K562 (cell line): ENCODE results near the gene DNMT1. TPM values are rescaled to one million over a fixed set of nuclear protein-coding genes. Genes with fewer than 3 reads are reported as not detected.
A peak's percentile ranks its signal among the peaks of the same experiment; 100 is the strongest.

Experiments
- ASH1L ChIP-seq: fragments of 450-650 bp; IDR thresholded peaks from 2 replicates; pipeline ENCODE4 v1.6.1; 2018; ENCODE audit warnings: borderline replicate concordance, mild to moderate bottlenecking, low read depth; ENCODE audit not compliant: partially characterized antibody
- ATF6 ChIP-seq: sonication (generic); formaldehyde crosslinking; IDR thresholded peaks from 2 replicates; pipeline ENCODE4 v1.4.0; 2020; ENCODE audit warnings: mild to moderate bottlenecking, missing genetic modification reagents
- CBX3 ChIP-seq, 2 experiments: IDR thresholded peaks; 1 replicate in 1 of 2; 2 replicates in 1 of 2; pipeline ENCODE4 v1.6.1; 2012; ENCODE audit warnings: inconsistent platforms in 2 of 2, low read length in 2 of 2, borderline replicate concordance in 1 of 2, control low read depth in 1 of 2
- GABPB2 ChIP-seq: fragments of 250-450 bp; sonication (Bioruptor Pico); conservative IDR thresholded peaks from 2 replicates; pipeline ENCODE4 v1.5.1; 2021; ENCODE audit warnings: mild to moderate bottlenecking
- GATA2 ChIP-seq: sonication (generic); formaldehyde crosslinking; IDR thresholded peaks from 2 replicates; pipeline ENCODE4 v1.4.0; 2020; ENCODE audit warnings: mild to moderate bottlenecking, missing genetic modification reagents
- HMGN3 ChIP-seq: IDR thresholded peaks from 2 replicates; pipeline ENCODE4 v1.6.1; 2011; ENCODE audit warnings: borderline replicate concordance, low read depth, mild to moderate bottlenecking, mixed read lengths, low read length; ENCODE audit not compliant: insufficient read length; ENCODE audit errors: extremely low read depth
- PREB ChIP-seq: sonication (generic); formaldehyde crosslinking; IDR thresholded peaks from 2 replicates; pipeline ENCODE4 v1.8.1; 2023; ENCODE audit warnings: mild to moderate bottlenecking, missing genetic modification reagents
- RB1 ChIP-seq: fragments of 450-650 bp; IDR thresholded peaks from 2 replicates; pipeline ENCODE4 v1.6.1; 2017; ENCODE audit warnings: low read depth, mild to moderate bottlenecking
- RBM15 ChIP-seq: fragments of 200-400 bp; formaldehyde crosslinking; IDR thresholded peaks from 2 replicates; pipeline ENCODE4 v1.6.1; 2018; ENCODE audit warnings: mild to moderate bottlenecking, low read length, moderate library complexity; ENCODE audit not compliant: insufficient read depth
- RREB1 ChIP-seq: fragments of 250-450 bp; sonication (Bioruptor Pico); IDR thresholded peaks from 2 replicates; pipeline ENCODE4 v1.4.0; 2020
- ZNF518B ChIP-seq: fragments of 250-450 bp; sonication (Bioruptor Pico); IDR thresholded peaks from 2 replicates; pipeline ENCODE4 v1.5.0; 2021; ENCODE audit warnings: mild to moderate bottlenecking, moderate library complexity
- polyA plus RNA-seq, 8 experiments: library from polyadenylated mRNA; depleted of rRNA in 4 of 8; stranded (reverse) in 5 of 8; unstranded in 3 of 8; fragments of >200 nt; fragmentation: Nextera tagmentation in 2 of 8; fragmentation: Illumina TruSeq in 1 of 8; extraction: Ambion mirVana in 2 of 8; extraction: Trizol in 1 of 8; gene quantifications; 2 replicates each; pipeline versions ENCODE4 v1.2.1 to v1.2.3, GENCODE V29; 2011 to 2014; ENCODE audit warnings: inconsistent platforms in 1 of 8, missing spikeins in 1 of 8
- total RNA-seq, 7 experiments: library from RNA; depleted of rRNA in 6 of 7; stranded (reverse); fragments of >200 nt in 6 of 7; fragmentation: Illumina TruSeq in 2 of 7; extraction: Trizol in 2 of 7; gene quantifications; 2 replicates each; pipeline versions ENCODE4 v1.2.1 to v1.2.3, GENCODE V29; 2011 to 2021; ENCODE audit warnings: low replicate concordance in 1 of 7

Gene DNMT1
- total and polyA plus RNA-seq, 9 of the 15 experiments (the other 6 are each of a cell fraction or from before 2014, with no cell fraction given) = 80.1 to 271 (median 121) TPM

GRCh38 chr19:10194500-10195198, at the start of gene DNMT1 (continued):
- TF ChIP-seq HMGN3 (peak; percentile 58), ASH1L (peak; percentile 70), GATA2 (CRISPR knock-in tag) (no peak), ZNF518B (CRISPR knock-in tag) (no peak), RREB1 (CRISPR knock-in tag) (peak; percentile 35), ATF6 (peak; percentile 42), RBM15 (no peak), PREB (no peak), RB1 (peak; percentile 86), GABPB2 (CRISPR knock-in tag) (no peak), CBX3 (IDR thresholded peaks at IDR 0.05; ENCODE audit: borderline replicate concordance in 1 of 2, low read length in 2 of 2) (peak in 1 of 2 experiments; percentile 38; a peak in 1 of 3 replicates)
